ENCODE results near the gene CACNB4.
"Not testable (repeated sequence)": the region's sequence is repeated elsewhere in the genome, so short reads cannot be mapped to it uniquely, and the experiment has no call there.

The CACNB4 gene

DNA sequence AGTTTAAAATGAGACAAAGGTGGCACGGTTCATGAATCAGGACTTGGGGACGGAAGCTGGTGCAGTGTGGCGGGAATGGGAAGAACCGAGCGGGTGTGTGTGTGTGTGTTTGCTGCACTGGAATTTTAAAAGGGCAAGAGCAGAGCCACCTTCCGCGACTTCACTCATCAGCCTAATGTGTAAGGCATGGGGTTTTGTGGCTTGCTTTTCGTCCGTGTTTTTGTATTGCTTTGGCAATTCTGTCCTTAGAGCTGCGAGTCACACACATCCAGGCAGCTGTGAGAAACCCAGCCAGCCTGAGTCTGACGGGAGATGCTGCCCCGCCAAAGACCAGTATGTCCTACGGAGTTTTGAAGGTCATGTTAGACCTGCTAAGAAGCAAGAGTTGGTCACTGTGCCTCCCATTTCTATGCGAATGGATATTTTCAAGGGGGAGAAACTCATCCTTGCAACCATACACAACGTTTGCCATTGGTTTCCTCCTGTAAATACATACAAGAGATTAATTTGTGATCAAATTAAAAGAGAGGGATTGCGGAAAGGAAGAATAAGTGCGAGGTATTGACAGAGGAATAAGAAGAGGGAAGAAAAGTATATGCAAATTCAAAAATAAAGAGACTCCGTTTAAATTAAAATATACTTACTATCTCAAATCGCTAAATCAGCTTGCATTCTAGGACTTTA is 665 bp upstream of the CACNB4 start:
- peak overlapping the region; percentile 50 for H3K4me3 ChIP-seq (ENCODE audit: low read length)
- DNase-seq (ENCODE audit: low read depth) = peak; percentile 22
- TF ChIP-seq, protein P1, sequence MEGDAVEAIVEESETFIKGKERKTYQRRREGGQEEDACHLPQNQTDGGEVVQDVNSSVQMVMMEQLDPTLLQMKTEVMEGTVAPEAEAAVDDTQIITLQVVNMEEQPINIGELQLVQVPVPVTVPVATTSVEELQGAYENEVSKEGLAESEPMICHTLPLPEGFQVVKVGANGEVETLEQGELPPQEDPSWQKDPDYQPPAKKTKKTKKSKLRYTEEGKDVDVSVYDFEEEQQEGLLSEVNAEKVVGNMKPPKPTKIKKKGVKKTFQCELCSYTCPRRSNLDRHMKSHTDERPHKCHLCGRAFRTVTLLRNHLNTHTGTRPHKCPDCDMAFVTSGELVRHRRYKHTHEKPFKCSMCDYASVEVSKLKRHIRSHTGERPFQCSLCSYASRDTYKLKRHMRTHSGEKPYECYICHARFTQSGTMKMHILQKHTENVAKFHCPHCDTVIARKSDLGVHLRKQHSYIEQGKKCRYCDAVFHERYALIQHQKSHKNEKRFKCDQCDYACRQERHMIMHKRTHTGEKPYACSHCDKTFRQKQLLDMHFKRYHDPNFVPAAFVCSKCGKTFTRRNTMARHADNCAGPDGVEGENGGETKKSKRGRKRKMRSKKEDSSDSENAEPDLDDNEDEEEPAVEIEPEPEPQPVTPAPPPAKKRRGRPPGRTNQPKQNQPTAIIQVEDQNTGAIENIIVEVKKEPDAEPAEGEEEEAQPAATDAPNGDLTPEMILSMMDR (conservative IDR thresholded peaks at IDR 0.05; ENCODE audit: low read length) = no peak

DNA sequence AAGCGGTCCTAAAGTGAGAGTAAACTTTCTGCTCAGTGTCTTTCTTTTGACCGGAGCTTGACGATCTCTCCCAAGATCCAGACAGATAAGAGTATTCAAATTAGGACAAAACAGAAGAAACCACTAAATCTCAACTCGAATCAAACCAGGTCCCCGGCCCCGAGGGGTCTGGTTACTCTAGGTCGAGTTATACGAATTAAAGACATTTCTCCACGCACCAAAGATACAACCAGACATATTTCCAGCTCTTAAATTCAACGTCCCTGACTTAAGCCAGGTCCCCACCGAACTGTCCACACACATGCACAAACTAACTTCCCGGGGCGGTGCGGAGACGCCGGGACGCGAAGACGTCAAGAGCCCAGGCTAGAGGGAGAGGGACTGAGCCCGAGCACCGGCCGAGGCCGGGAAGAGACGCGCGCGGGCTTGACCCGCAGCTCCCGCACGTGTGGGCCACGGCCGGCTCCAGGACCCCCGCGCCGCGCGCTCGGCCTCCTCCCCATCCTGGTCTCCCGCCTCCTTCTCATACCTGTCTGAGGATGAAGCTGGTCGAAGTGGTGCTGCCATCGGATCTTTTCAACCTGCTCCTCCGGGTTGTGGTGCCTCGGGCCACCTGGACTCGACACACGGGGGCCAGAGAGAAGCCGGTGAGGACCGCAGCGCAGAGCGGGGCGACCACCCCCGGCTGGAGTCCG is 896 bp downstream of the CACNB4 start:
- TF ChIP-seq, protein P1 (conservative IDR thresholded peaks at IDR 0.05; ENCODE audit: low read length) = no peak
- H3K4me3 ChIP-seq (ENCODE audit: low read length) = peak overlapping the region; percentile 50
- DNase-seq (ENCODE audit: low read depth) = no peak

DNA sequence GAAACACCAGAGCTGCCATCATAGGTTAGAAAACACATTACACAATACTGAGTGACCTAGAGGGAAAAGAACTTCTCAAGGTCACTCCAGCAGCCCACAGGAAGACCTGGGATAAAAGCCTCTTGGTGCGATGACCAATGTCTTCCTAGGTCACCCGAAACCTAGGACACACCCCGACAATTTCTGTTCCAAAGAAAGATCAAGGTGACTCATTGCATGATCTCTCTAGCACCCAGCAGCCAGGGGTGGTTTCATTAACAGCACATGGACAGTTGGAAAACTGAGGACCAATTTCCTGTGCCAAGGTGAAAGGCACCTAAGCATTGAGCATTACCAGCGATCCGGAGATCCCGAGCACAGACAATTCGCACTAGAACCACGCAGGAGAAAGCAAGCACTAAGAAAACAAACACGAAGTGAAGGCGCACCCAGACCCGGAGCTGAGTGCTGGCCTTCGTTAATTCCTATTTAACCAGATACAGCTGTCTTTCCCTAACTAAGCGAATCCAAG is 1.5 kb downstream of the CACNB4 start:
- TF ChIP-seq, protein P1 (conservative IDR thresholded peaks at IDR 0.05; ENCODE audit: low read length) = no peak
- H3K4me3 ChIP-seq (ENCODE audit: low read length) = peak overlapping the region; percentile 50

DNA sequence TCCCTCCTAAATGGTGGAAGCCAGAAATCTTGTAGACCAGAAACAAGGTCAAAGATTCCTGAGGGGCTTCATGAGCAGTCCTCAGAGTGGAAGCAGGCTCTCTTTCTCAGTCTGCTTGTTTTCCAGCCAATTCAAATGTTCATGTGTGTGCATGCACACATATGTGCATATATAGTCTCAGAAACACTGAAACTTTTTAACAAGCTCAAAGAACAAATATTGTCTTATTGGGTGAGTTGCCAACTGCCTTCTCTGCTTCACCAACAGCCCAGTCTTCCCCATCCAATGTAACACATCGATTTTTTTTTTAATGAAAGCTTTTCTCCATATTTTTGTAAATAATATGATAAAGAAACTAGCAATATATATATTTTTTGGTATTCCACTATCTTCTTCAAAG is 3.7 kb downstream of the CACNB4 start:
- DNase-seq (ENCODE audit: low read depth) = no peak
- TF ChIP-seq, protein P1 (conservative IDR thresholded peaks at IDR 0.05; ENCODE audit: low read length) = no peak
- H3K4me3 ChIP-seq (ENCODE audit: low read length) = no peak overlapping the region

More for the DNA sequence above, 1.5 kb downstream of the CACNB4 start:
- peak; percentile 28 for DNase-seq (ENCODE audit: low read depth)

DNA sequence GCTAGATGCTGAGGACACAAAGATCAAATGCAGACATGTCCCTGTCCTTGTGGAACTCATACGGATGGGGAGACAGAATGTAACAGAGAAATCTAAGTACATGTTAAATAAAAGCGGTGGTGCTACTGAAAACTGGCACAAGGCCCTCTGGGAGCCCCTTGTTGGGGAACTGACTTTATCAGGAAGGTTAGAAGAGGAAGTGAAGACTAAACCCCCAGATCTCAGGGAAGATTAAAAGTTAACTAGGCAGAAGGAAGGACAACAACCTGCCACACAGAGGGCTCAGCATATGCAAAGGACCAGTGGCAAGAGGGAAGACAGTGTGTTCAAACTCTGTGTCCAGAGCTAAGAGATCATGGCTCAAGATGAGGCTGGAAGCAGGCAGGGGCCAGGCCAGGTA is 4.8 kb downstream of the CACNB4 start:
- no peak for DNase-seq (ENCODE audit: low read depth)
- H3K4me3 ChIP-seq (ENCODE audit: low read length) = no peak overlapping the region
- TF ChIP-seq, protein P1 (conservative IDR thresholded peaks at IDR 0.05; ENCODE audit: low read length) = no peak

DNA sequence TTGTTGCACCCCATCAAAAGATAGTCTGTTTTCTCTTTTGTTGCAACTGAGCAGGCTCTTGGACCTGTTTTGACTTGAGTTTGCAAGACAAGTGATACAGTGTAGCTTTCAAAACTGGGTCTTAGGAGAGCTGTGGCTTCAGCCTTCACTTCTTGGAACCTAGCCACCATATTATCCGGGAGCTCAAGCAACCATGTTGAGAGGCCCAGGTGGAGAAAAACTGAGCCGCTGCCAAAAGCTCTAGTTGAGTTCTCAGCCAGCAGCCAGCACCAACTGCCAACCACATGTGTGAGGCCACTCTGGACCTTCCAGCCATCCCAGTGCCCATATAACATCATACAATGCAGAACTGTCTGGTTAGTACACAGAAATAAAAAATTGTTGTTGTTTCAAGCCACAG is 5.4 kb downstream of the CACNB4 start:
- TF ChIP-seq, protein P1 (conservative IDR thresholded peaks at IDR 0.05; ENCODE audit: low read length) = no peak
- DNase-seq (ENCODE audit: low read depth) = no peak

DNA sequence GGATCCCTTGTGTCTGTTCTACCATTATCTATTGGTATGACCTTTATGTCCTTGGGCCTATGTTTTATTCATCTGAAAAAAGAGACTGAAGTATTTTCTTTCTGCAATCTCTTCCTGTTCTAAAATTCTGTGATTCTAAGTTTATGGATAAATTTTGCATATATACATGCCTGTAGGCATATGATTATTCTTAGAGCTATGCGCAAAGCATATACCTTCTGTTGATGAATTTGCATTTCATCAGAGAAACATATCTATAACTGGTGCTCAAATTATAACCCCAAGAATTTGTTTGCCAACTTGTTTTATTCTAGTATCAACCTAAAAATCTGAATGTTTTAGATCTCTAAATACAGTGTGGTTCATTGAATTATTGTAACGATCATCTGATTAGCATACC is 6.7 kb downstream of the CACNB4 start:
- TF ChIP-seq, protein P1 (conservative IDR thresholded peaks at IDR 0.05; ENCODE audit: low read length) = no peak
- no peak for DNase-seq (ENCODE audit: low read depth)

More for the DNA sequence above, 5.4 kb downstream of the CACNB4 start:
- no peak overlapping the region for H3K4me3 ChIP-seq (ENCODE audit: low read length)

DNA sequence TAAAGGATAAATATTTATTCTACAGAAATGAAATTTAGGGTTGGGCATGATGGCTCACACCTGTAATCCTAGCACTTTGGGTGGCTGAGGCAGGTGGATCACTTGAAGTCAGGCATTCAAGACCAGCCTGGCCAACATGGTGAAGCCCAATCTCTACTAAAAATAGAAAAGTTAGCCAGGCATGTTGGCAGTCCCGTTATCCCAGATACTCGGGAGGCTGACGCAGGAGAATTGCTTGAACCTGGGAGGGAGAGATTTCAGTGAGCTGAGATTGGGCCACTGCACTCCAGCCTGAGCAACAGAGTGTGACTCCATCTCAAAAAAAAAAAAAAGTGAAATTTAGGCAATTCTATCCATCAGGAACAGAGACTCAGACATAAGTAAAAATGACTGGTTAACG is 8.1 kb downstream of the CACNB4 start:
- H3K4me3 ChIP-seq (ENCODE audit: low read length); DNase-seq (ENCODE audit: low read depth): not testable (repeated sequence)

More for the DNA sequence above, 6.7 kb downstream of the CACNB4 start:
- no peak overlapping the region for H3K4me3 ChIP-seq (ENCODE audit: low read length)

Measured in AG10803 (cell line).